HG02623 (cell line): ENCODE data around the gene NSG1.

Experiments used
- ATAC-seq: cut with Tn5 transposase; IDR thresholded peaks from one replicate; pipeline ENCODE4 v1.9.1; 2021; ENCODE audit warnings: moderate library complexity; ENCODE audit not compliant: unreplicated experiment

NSG1 gene

GRCh38 chr4:4395371-4395770 lies 8.5 kb downstream of the NSG1 start:
- no peak for ATAC-seq

- no peak for ATAC-seq
These were observed 9.1 kb downstream of the NSG1 start for GRCh38 chr4:4395849-4396627.

- ATAC-seq = no peak
These were observed 9.9 kb downstream of the NSG1 start for GRCh38 chr4:4396628-4397440.

- no peak for ATAC-seq
These were observed 10.5 kb downstream of the NSG1 start for GRCh38 chr4:4397441-4397819.

- no peak for ATAC-seq
These were observed 11.5 kb downstream of the NSG1 start for GRCh38 chr4:4398430-4398829.

- no peak for ATAC-seq
These were observed 14.1 kb downstream of the NSG1 start for GRCh38 chr4:4401036-4401435.

- no peak for ATAC-seq
These were observed 16.1 kb downstream of the NSG1 start for GRCh38 chr4:4402966-4403365.

- no peak for ATAC-seq
These were observed 18.6 kb downstream of the NSG1 start for GRCh38 chr4:4405358-4405962.

- ATAC-seq = no peak
These were observed 19.8 kb downstream of the NSG1 start for GRCh38 chr4:4406455-4407298.

- no peak for ATAC-seq
These were observed 20.6 kb downstream of the NSG1 start for GRCh38 chr4:4407299-4408131.

- no peak for ATAC-seq
These were observed 21.2 kb downstream of the NSG1 start for GRCh38 chr4:4408132-4408523.

- ATAC-seq = no peak
These were observed 21.9 kb downstream of the NSG1 start for GRCh38 chr4:4408576-4409335.

- no peak for ATAC-seq
These were observed 22.7 kb downstream of the NSG1 start for GRCh38 chr4:4409416-4410115.

- no peak for ATAC-seq
These were observed 23.4 kb downstream of the NSG1 start for GRCh38 chr4:4410271-4410670.

- no peak for ATAC-seq
These were observed 25.0 kb downstream of the NSG1 start for GRCh38 chr4:4411906-4412305.

- ATAC-seq = no peak
These were observed 25.9 kb downstream of the NSG1 start for GRCh38 chr4:4412641-4413372.

GRCh38 chr4:4413373-4413725 lies 26.4 kb downstream of the NSG1 start:
- ATAC-seq = no peak

GRCh38 chr4:4413806-4414205 lies 26.9 kb downstream of the NSG1 start:
- no peak for ATAC-seq
